HL-60 (cell line): ENCODE data around the gene SYT13.

Experiments used
- POLR2AphosphoS5 ChIP-seq: IDR thresholded peaks from 2 replicates; pipeline ENCODE4 v1.6.1; 2012; ENCODE audit warnings: low read depth
- TF ChIP-seq, protein P1 (sequence below): IDR thresholded peaks from one replicate; pipeline ENCODE4 v1.5.1; 2011; ENCODE audit warnings: low read length, control low read depth, inconsistent platforms; ENCODE audit not compliant: insufficient read depth
- TF ChIP-seq, protein P2 (sequence below): IDR thresholded peaks from 2 replicates; pipeline ENCODE4 v1.6.1; 2012; ENCODE audit warnings: low read depth; ENCODE audit not compliant: insufficient replicate concordance

GRCh38 chr11:45229401-45230020, 56.6 kb downstream of the SYT13 start:
- TF ChIP-seq, protein P1, sequence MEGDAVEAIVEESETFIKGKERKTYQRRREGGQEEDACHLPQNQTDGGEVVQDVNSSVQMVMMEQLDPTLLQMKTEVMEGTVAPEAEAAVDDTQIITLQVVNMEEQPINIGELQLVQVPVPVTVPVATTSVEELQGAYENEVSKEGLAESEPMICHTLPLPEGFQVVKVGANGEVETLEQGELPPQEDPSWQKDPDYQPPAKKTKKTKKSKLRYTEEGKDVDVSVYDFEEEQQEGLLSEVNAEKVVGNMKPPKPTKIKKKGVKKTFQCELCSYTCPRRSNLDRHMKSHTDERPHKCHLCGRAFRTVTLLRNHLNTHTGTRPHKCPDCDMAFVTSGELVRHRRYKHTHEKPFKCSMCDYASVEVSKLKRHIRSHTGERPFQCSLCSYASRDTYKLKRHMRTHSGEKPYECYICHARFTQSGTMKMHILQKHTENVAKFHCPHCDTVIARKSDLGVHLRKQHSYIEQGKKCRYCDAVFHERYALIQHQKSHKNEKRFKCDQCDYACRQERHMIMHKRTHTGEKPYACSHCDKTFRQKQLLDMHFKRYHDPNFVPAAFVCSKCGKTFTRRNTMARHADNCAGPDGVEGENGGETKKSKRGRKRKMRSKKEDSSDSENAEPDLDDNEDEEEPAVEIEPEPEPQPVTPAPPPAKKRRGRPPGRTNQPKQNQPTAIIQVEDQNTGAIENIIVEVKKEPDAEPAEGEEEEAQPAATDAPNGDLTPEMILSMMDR: no peak
- TF ChIP-seq POLR2AphosphoS5: no peak
- TF ChIP-seq, protein P2, sequence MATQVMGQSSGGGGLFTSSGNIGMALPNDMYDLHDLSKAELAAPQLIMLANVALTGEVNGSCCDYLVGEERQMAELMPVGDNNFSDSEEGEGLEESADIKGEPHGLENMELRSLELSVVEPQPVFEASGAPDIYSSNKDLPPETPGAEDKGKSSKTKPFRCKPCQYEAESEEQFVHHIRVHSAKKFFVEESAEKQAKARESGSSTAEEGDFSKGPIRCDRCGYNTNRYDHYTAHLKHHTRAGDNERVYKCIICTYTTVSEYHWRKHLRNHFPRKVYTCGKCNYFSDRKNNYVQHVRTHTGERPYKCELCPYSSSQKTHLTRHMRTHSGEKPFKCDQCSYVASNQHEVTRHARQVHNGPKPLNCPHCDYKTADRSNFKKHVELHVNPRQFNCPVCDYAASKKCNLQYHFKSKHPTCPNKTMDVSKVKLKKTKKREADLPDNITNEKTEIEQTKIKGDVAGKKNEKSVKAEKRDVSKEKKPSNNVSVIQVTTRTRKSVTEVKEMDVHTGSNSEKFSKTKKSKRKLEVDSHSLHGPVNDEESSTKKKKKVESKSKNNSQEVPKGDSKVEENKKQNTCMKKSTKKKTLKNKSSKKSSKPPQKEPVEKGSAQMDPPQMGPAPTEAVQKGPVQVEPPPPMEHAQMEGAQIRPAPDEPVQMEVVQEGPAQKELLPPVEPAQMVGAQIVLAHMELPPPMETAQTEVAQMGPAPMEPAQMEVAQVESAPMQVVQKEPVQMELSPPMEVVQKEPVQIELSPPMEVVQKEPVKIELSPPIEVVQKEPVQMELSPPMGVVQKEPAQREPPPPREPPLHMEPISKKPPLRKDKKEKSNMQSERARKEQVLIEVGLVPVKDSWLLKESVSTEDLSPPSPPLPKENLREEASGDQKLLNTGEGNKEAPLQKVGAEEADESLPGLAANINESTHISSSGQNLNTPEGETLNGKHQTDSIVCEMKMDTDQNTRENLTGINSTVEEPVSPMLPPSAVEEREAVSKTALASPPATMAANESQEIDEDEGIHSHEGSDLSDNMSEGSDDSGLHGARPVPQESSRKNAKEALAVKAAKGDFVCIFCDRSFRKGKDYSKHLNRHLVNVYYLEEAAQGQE: no peak
